Kidney epithelial cell (primary cell): ENCODE measurements around the gene VTN. TPM values are rescaled to one million over a fixed set of nuclear protein-coding genes. Genes with fewer than 3 reads are reported as not detected.

Experiments used
- DNase-seq: peaks from one replicate; pipeline ENCODE4 v3.0.0-alpha.2; 2010; ENCODE audit warnings: low read depth
- H3K27me3 ChIP-seq: 2 replicates; pipeline ENCODE4 v1.6.0; 2011; ENCODE audit warnings: low read length; ENCODE audit not compliant: control insufficient read depth, insufficient read depth
- H3K36me3 ChIP-seq: 2 replicates; pipeline ENCODE4 v1.5.1; 2011; ENCODE audit warnings: low read length; ENCODE audit not compliant: control insufficient read depth, insufficient read depth
- H3K4me3 ChIP-seq: 2 replicates; pipeline ENCODE4 v1.5.1; 2011; ENCODE audit warnings: low read depth, mild to moderate bottlenecking, control low read depth, low read length
- total RNA-seq: library from RNA; depleted of rRNA; stranded (reverse); fragments of >200 nt; gene quantifications from 2 replicates; pipeline ENCODE4 v1.2.3, GENCODE V29; 2015
- TF ChIP-seq, protein P1 (sequence below): IDR thresholded peaks from 2 replicates; pipeline ENCODE4 v1.5.1; 2011; ENCODE audit warnings: mild to moderate bottlenecking, moderate library complexity, low read length, control low read depth, inconsistent platforms; ENCODE audit not compliant: insufficient read depth, poor library complexity, severe bottlenecking

The VTN gene
- total RNA-seq, 1 donor from 2014 or later, result not detected

- Histone ChIP-seq H3K36me3 (no peaks in the 10 kb centered on the region), H3K4me3 (no peak overlapping the region), H3K27me3 (peaks cover 11% of the 10 kb centered on the region)
- no peak for DNase-seq
- TF ChIP-seq, protein P1, sequence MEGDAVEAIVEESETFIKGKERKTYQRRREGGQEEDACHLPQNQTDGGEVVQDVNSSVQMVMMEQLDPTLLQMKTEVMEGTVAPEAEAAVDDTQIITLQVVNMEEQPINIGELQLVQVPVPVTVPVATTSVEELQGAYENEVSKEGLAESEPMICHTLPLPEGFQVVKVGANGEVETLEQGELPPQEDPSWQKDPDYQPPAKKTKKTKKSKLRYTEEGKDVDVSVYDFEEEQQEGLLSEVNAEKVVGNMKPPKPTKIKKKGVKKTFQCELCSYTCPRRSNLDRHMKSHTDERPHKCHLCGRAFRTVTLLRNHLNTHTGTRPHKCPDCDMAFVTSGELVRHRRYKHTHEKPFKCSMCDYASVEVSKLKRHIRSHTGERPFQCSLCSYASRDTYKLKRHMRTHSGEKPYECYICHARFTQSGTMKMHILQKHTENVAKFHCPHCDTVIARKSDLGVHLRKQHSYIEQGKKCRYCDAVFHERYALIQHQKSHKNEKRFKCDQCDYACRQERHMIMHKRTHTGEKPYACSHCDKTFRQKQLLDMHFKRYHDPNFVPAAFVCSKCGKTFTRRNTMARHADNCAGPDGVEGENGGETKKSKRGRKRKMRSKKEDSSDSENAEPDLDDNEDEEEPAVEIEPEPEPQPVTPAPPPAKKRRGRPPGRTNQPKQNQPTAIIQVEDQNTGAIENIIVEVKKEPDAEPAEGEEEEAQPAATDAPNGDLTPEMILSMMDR, result no peak
Observed at GRCh38 chr17:28370744-28371103, 617 bp upstream of the VTN start.

DNA sequence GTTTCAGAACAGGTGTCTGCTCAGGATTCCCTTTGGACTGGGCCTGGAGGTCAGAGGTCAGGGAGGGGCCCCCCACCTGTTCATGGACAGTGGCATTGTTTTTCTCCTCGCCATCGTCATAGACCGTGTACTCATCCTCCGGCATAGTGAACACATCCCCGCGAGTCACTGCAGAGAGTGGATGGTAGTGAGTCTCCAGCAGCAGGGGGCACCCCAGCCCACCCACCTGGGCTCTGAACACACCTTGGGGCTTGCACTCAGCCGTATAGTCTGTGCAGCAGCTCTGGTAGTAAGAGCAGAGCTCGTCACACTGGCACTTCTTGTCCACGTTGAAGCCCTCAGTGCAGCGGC is 448 bp downstream of the VTN start:
- H3K27me3 ChIP-seq, result peaks cover 11% of the 10 kb centered on the region
- H3K4me3 ChIP-seq, result no peak overlapping the region
- H3K36me3 ChIP-seq, result no peaks in the 10 kb centered on the region
- DNase-seq, result no peak
- TF ChIP-seq, protein P1, result no peak

- DNase-seq, result no peak
- peaks cover 11% of the 10 kb centered on the region for H3K27me3 ChIP-seq
- no peaks in the 10 kb centered on the region for H3K36me3 ChIP-seq
- TF ChIP-seq, protein P1, result no peak
- H3K4me3 ChIP-seq, result no peak overlapping the region
Observed at GRCh38 chr17:28368915-28369683, 1.0 kb downstream of the VTN start.

DNA sequence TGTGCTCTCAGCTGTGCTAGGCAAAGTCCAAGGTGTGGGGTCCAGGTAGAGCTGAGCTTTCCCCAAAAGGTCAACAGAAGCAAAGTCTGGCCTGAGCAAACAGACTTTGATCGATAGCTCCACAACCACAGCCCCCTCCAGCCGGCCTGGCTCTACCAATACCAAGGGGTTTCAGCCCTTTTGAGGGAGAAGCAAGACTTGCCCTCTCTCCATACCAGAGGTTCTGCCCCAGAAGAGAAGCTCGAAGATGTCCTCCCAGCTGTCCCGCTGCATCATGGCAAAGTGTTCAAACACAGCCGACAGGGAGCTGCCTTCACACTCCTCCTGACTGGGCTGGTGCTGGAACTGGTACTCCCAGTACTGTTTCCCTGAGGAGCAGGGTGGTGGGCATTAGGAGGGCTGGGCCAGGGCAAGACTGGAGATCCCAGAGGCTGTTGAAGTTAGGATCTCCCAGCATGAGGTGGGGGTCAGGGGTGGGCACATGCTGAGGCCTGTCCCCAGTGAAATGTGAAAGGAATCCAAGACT is 1.7 kb downstream of the VTN start:
- H3K4me3 ChIP-seq, result no peak overlapping the region
- DNase-seq, result no peak
- H3K36me3 ChIP-seq, result no peaks in the 10 kb centered on the region
- peaks cover 11% of the 10 kb centered on the region for H3K27me3 ChIP-seq
- TF ChIP-seq, protein P1, result no peak

DNA sequence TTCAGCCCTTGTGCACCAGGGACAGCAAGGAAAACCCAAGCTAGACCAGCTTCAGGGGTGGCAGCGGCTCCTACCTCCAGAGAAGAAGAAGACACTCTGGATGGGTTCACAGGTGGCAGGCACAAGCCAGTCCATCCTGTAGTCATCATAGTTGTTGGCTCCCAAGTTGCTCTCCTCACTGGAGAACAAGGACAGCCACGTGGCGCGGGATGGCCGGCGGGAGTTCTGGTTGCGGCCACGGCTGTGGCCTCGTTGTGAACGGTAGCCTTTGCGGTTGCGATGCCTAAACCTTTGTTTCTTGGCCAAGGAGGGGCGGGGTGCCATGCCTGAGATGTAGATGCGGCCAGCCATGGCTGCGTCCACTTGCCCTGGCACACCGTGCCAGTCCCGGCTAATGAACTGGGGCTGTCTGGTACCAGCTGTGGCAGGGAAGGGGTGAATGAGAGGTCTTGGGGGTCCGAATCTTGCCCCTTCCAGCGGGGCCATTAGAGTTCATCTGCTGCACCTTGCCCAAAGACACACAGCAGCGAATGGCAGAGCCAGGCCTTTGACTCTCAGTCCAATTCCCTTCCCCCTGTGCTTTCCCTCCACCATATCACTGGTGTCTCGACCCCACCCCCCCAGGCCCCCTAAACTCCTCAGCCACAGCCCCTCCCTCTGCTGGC is 2.3 kb downstream of the VTN start:
- no peak for DNase-seq
- Histone ChIP-seq H3K27me3 (peaks cover 7% of the 10 kb centered on the region), H3K4me3 (no peak overlapping the region), H3K36me3 (no peaks in the 10 kb centered on the region)
- TF ChIP-seq, protein P1, result no peak
